Measurements from ENCODE around the gene GNB5.

GRCh38 chr15:52232327-52232726, 41.1 kb upstream of the GNB5 start:
- TF ChIP-seq CTCF (IDR thresholded peaks at IDR 0.05; ENCODE audit: poor library complexity), result no peak
- TF ChIP-seq EZH2 (IDR thresholded peaks at IDR 0.05; ENCODE audit: borderline replicate concordance), result no peak
- TF ChIP-seq EZH2phosphoT487 (IDR thresholded peaks at IDR 0.05; ENCODE audit: low read depth, severe bottlenecking, unreplicated experiment), result no peak

Measured in hepatocyte (in vitro differentiated cells).